Measurements from ENCODE around the gene ASTN2. TPM values are rescaled to one million over a fixed set of nuclear protein-coding genes. Genes with fewer than 3 reads are reported as not detected.

Gene ASTN2
- total and polyA plus RNA-seq, 7 donors = 0.60 to 7.5 (median 2.2) TPM

DNA sequence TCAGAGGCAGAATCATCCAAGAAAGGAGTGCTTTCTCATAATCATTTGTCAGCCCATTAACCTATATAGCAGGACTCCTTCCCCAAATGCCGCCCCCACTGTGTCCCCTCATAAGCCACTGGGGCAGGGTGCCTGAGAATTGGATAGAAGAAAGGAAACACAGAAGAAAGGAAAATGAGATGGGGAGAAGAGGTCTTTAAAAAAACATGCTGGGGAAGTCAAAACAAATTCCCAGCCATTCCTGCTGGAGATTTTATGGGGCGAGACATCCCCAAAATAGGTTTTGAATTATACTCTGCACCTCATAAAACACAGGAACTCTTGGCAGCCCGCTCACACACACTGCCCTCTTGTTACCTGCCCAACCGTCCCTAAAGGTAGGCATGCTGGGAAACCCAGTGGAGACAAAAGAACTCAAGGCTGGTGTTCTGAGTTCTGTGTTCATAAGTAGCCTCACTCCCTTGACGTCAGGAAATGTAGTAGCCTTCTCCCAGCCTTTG is 19.7 kb downstream of the ASTN2 start:
- no peak for DNase-seq
- TF ChIP-seq POLR2A (IDR thresholded peaks at IDR 0.05) (no peak), CTCF (IDR thresholded peaks at IDR 0.05) (no peak), POLR2AphosphoS5 (IDR thresholded peaks at IDR 0.05) (no peak), EP300 (IDR thresholded peaks at IDR 0.05) (no peak)
- H3K4me1 ChIP-seq = no peaks in the 10 kb centered on the region
- 72 to 76% methylated on average over 5 of the region's 5 CpGs for WGBS, 2 donors
- intact Hi-C loops (cut with DNase I) = no loop called here
- H3K27me3 ChIP-seq = peaks cover 0 to 3% (median 0%) of the 10 kb centered on the region in 3 donors
- no peak overlapping the region for H3K27ac ChIP-seq
- no peak overlapping the region for H3K4me3 ChIP-seq
- no peaks in the 10 kb centered on the region for H3K9me3 ChIP-seq
- no peaks in the 10 kb centered on the region for H3K36me3 ChIP-seq

DNA sequence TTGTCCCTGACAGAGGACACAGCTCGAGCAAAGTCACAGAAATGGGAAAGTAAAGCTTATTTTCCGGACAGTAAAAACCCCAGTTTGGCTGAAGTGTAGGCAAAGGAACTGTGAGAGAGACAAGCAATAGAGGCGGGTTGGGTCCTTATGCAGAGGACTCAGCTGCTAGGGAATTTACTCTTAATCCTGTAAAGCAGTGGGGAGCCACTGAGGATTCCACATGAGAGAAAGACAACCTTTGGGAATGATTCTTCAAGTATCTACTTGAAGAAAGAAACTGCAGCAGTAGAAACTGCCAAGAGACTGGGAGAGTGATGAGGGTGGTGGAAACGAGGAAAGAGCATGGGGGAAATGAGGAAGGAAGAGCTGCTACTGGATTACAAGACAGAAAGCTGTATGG is 20.2 kb downstream of the ASTN2 start:
- H3K4me3 ChIP-seq = no peak overlapping the region
- 61 to 63% methylated on average over 4 of the region's 4 CpGs for WGBS, 2 donors
- H3K36me3 ChIP-seq = no peaks in the 10 kb centered on the region
- intact Hi-C loops (cut with DNase I) = no loop called here
- H3K27me3 ChIP-seq = no peaks in the 10 kb centered on the region
- H3K27ac ChIP-seq = no peak overlapping the region
- no peak for TF ChIP-seq POLR2AphosphoS5 (IDR thresholded peaks at IDR 0.05)
- no peak for TF ChIP-seq CTCF (IDR thresholded peaks at IDR 0.05)
- TF ChIP-seq POLR2A (IDR thresholded peaks at IDR 0.05) = no peak
- no peak for TF ChIP-seq EP300 (IDR thresholded peaks at IDR 0.05)
- DNase-seq = no peak
- no peaks in the 10 kb centered on the region for H3K9me3 ChIP-seq
- no peaks in the 10 kb centered on the region for H3K4me1 ChIP-seq

DNA sequence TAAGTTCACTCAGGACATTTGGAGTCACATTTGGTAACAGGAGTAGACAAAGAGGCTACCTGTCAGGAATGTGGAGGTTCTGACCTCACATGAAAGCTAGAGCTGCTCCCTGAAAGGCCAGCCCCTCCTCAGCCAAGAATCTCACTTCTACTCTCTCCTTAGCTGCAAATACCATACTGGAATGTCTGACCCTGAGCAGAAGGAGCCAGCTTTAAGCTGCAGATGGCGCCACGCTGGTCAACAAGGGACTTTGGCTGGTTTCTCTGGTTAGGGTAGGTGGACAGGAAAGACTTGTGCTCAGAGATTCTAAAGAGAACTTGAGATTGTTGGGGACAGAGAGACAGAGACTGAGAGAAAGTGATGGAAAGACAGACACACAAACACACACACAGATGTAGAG is 21.9 kb downstream of the ASTN2 start:
- Histone ChIP-seq H3K27ac (no peak overlapping the region), H3K4me1 (no peaks in the 10 kb centered on the region), H3K4me3 (no peak overlapping the region), H3K27me3 (no peaks in the 10 kb centered on the region), H3K36me3 (no peaks in the 10 kb centered on the region), H3K9me3 (no peaks in the 10 kb centered on the region)
- no peak for TF ChIP-seq POLR2A (IDR thresholded peaks at IDR 0.05)
- TF ChIP-seq POLR2AphosphoS5 (IDR thresholded peaks at IDR 0.05) = no peak
- TF ChIP-seq CTCF (IDR thresholded peaks at IDR 0.05) = no peak
- no peak for TF ChIP-seq EP300 (IDR thresholded peaks at IDR 0.05)
- intact Hi-C loops (cut with DNase I) = no loop called here
- 69 to 79% methylated on average over 2 of the region's 2 CpGs for WGBS, 2 donors
- no peak for DNase-seq

DNA sequence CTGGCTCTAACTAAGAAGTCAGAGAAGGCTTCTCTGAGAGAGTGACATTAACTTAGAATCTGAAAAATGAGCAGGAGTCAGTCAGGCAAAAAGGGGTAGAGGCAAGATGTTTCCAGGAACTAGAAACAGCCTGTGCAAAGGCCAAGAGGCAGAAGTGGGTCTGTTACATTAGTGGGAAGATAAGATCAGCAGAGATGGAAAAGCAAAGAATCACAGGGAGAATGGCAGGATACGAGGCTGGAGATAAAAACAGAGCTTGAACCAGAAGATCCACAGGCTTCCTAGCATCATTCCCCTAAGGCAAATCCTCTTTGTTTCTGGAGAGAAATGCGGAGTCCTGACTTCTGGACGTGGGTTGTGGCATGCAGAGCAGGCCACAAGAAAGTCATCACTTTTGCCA is 27.4 kb downstream of the ASTN2 start:
- H3K4me3 ChIP-seq = no peak overlapping the region
- TF ChIP-seq POLR2A (IDR thresholded peaks at IDR 0.05) (no peak), POLR2AphosphoS5 (IDR thresholded peaks at IDR 0.05) (no peak), EP300 (IDR thresholded peaks at IDR 0.05) (no peak), CTCF (IDR thresholded peaks at IDR 0.05) (no peak)
- WGBS, 2 donors = 61 to 62% methylated on average over 3 of the region's 3 CpGs

GRCh38 chr9:117379341-117379740 is 35.5 kb downstream of the ASTN2 start:
- intact Hi-C loops (cut with DNase I) = no loop called here
- H3K4me3 ChIP-seq = no peak overlapping the region
- WGBS, 2 donors = 57 to 63% methylated on average over 2 of the region's 2 CpGs

More for the DNA sequence above, 27.4 kb downstream of the ASTN2 start:
- intact Hi-C loops (cut with DNase I) = no loop called here
- Histone ChIP-seq H3K27me3 (no peaks in the 10 kb centered on the region), H3K4me1 (no peaks in the 10 kb centered on the region), H3K9me3 (no peaks in the 10 kb centered on the region), H3K36me3 (no peaks in the 10 kb centered on the region), H3K27ac (no peak overlapping the region)
- DNase-seq = no peak

More at GRCh38 chr9:117379341-117379740, 35.5 kb downstream of the ASTN2 start:
- H3K27me3 ChIP-seq = no peaks in the 10 kb centered on the region
- H3K4me1 ChIP-seq = no peaks in the 10 kb centered on the region
- no peaks in the 10 kb centered on the region for H3K9me3 ChIP-seq
- TF ChIP-seq POLR2A (IDR thresholded peaks at IDR 0.05) (no peak), CTCF (IDR thresholded peaks at IDR 0.05) (no peak), EP300 (IDR thresholded peaks at IDR 0.05) (no peak), POLR2AphosphoS5 (IDR thresholded peaks at IDR 0.05) (no peak)
- H3K27ac ChIP-seq = no peak overlapping the region
- no peaks in the 10 kb centered on the region for H3K36me3 ChIP-seq
- no peak for DNase-seq

Measured in sigmoid colon (tissue), 7 donors.